HUES6 (cell line): ENCODE results near the gene CCDC81.
"Not testable (repeated sequence)": the region's sequence is repeated elsewhere in the genome, so short reads cannot be mapped to it uniquely, and the experiment has no call there.

Experiments
- H3K27ac ChIP-seq: 2 replicates; pipeline ENCODE4 v1.7.0; 2013; ENCODE audit warnings: low read depth, mild to moderate bottlenecking, low read length, inconsistent platforms
- H3K27me3 ChIP-seq: 2 replicates; pipeline ENCODE4 v1.6.1; 2013; ENCODE audit warnings: low read length; ENCODE audit not compliant: control insufficient read depth, insufficient read depth
- H3K36me3 ChIP-seq: 2 replicates; pipeline ENCODE4 v1.6.1; 2013; ENCODE audit warnings: low read length; ENCODE audit not compliant: control insufficient read depth, insufficient read depth
- H3K4me1 ChIP-seq: 2 replicates; pipeline ENCODE4 v1.6.1; 2013; ENCODE audit warnings: low read length; ENCODE audit not compliant: control insufficient read depth, insufficient read depth
- H3K4me3 ChIP-seq: 2 replicates; pipeline ENCODE4 v1.5.1; 2013; ENCODE audit warnings: low read depth, low read length
- H3K9ac ChIP-seq: one replicate; pipeline ENCODE4 v1.6.1; 2013; ENCODE audit warnings: mild to moderate bottlenecking, low read length
- H3K9me3 ChIP-seq: 2 replicates; pipeline ENCODE4 v1.6.1; 2013; ENCODE audit warnings: low read depth, low read length; ENCODE audit not compliant: control insufficient read depth, insufficient read depth

CCDC81 gene

DNA sequence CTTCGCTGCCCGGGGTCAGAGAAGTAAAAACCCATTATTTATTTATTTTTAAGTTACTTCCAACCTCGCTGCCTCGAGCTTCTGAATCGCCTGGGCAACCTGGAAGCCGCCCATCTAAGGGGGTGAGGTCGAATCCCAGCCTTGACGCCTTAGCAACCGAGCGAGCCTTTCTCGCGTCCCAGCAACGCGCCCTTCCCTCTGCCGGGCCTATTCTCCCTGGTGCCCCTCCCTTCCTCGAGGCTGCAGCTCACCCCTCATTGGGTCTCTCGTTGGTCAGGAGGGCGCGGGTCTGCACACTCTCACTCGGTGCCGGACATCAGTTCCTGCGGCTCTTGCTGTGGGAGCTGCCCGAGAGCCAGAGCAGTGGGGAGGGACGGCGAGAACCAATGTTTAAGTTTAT is at the start of gene CCDC81:
Gene CCDC81, plus strand, starts transcription at position 302 of the 400 bp plus-strand sequence. CDS start 277 bp downstream, outside the sequence.
- H3K9me3 ChIP-seq, result peaks cover 11% of the 10 kb centered on the region
- peak within 1 kb of the TSS; percentile 46 for H3K4me3 ChIP-seq
- no peaks in the 10 kb centered on the region for H3K4me1 ChIP-seq
- H3K36me3 ChIP-seq, result no peaks in the 10 kb centered on the region
- H3K27me3 ChIP-seq, result no peaks in the 10 kb centered on the region
- H3K9ac ChIP-seq, result no peak within 1 kb of the TSS
- H3K27ac ChIP-seq, result no peak within 1 kb of the TSS

DNA sequence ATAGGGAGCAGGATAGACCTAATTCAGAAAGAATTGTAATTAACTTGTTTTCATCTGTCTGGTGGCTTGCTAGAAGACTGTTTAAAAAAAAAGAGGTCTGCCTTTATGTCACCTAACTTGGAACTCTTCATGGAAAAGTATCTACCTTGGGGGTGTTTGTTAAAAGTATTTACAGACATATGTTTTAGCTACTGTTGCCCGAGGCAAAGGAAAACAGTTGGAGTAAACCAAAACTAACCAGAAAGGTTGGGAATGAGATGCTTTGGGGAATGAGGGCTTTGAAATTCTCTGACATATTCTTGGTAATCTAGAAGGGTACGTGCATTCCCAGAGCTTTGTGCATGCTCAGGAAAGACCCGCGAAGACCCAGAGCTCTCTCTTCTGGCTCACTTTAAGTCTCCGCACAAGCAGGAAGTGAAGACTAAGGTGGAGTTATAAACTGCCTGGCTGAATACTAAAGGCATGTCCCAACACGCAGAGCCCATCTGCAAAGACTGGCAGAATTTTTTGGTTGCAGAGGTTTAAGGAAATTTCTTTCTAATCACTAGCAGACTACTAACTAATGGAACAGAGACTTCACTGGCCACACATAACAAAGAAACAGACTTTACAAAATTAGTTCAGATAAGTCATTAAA is 39.4 kb upstream of the CCDC81 start:
- Histone ChIP-seq H3K4me3 (no peak overlapping the region), H3K36me3 (peaks cover 38% of the 10 kb centered on the region), H3K27ac (peak overlapping the region; percentile 37; the same call in 1 of the 2 replicates), H3K9me3 (peaks cover 8% of the 10 kb centered on the region; the same call in 1 of the 2 replicates), H3K9ac (no peak overlapping the region), H3K27me3 (no peaks in the 10 kb centered on the region), H3K4me1 (no peaks in the 10 kb centered on the region)

- no peaks in the 10 kb centered on the region for H3K4me1 ChIP-seq
Measured at GRCh38 chr11:86337227-86337626, 37.5 kb upstream of the CCDC81 start.

GRCh38 chr11:86341382-86341781 is 33.3 kb upstream of the CCDC81 start:
- H3K36me3 ChIP-seq, result peaks cover 24% of the 10 kb centered on the region
- no peak overlapping the region for H3K27ac ChIP-seq
- H3K9me3 ChIP-seq, result no peaks in the 10 kb centered on the region
- H3K27me3 ChIP-seq, result no peaks in the 10 kb centered on the region
- no peak overlapping the region for H3K9ac ChIP-seq
- H3K4me1 ChIP-seq, result no peaks in the 10 kb centered on the region
- H3K4me3 ChIP-seq, result no peak overlapping the region

More at GRCh38 chr11:86337227-86337626, 37.5 kb upstream of the CCDC81 start:
- Histone ChIP-seq H3K9me3 (peaks cover 8% of the 10 kb centered on the region; the same call in 1 of the 2 replicates), H3K4me3 (no peak overlapping the region), H3K27ac (no peak overlapping the region), H3K27me3 (no peaks in the 10 kb centered on the region), H3K9ac (no peak overlapping the region), H3K36me3 (peaks cover 38% of the 10 kb centered on the region)

DNA sequence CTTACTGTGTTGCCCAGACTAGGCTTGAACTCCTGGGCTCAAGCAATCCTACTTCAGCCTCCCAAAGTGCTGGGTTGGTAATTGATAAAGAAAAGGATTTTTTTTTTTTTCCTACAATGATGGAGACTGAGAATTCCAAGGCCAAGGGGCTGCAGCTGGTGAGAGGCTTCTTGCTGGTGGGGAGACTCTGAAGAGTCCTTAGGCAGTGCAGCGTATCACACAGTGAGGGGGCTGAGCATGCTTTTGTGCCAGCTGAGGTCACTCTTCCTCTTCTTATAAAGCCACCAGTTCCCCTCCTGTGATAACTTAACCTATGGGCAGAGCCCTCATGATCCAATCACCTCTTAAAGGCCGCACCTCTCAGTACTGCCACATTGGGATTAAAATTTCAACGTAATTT is 28.2 kb upstream of the CCDC81 start:
- Histone ChIP-seq H3K4me3 (no peak overlapping the region), H3K27ac (no peak overlapping the region), H3K9me3 (no peaks in the 10 kb centered on the region), H3K36me3 (peaks cover 2% of the 10 kb centered on the region; the same call in 1 of the 2 replicates), H3K4me1 (no peaks in the 10 kb centered on the region), H3K9ac (no peak overlapping the region), H3K27me3 (no peaks in the 10 kb centered on the region)

DNA sequence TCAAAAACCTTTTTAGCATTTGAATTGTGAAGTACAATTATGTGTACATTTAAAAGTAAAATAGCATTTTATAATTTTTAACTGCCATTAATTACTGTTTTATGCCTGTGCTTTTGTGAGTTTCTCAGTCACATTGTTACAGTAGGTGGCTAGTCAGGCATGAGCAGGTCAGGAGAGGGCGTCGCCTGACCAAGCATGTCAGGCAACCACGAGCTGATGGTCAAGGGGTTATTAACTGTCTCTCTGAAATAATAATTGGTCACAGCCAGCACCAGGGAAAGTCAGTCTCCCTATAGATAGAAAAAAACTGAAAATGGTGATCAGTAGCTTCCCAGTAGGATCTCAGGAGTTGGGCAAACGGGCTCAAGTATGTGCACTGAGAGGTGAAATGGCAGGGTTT is 19.4 kb upstream of the CCDC81 start:
- H3K4me1 ChIP-seq, result peaks cover 11% of the 10 kb centered on the region; the same call in 1 of the 2 replicates
- no peaks in the 10 kb centered on the region for H3K27me3 ChIP-seq
- H3K27ac ChIP-seq, result no peak overlapping the region
- no peaks in the 10 kb centered on the region for H3K9me3 ChIP-seq
- no peak overlapping the region for H3K4me3 ChIP-seq
- H3K36me3 ChIP-seq, result no peaks in the 10 kb centered on the region
- no peak overlapping the region for H3K9ac ChIP-seq

- not testable (repeated sequence) for H3K36me3 ChIP-seq, H3K4me3 ChIP-seq, H3K27me3 ChIP-seq, H3K9me3 ChIP-seq
- H3K9ac ChIP-seq, result peak overlapping the region; percentile 63
- H3K27ac ChIP-seq, result peak overlapping the region; percentile 59
- peaks cover 11% of the 10 kb centered on the region; the same call in 1 of the 2 replicates for H3K4me1 ChIP-seq
Measured at GRCh38 chr11:86357412-86357811, 17.3 kb upstream of the CCDC81 start.

GRCh38 chr11:86358720-86359119 is 16.0 kb upstream of the CCDC81 start:
- peaks cover 1% of the 10 kb centered on the region; the same call in 1 of the 2 replicates for H3K9me3 ChIP-seq
- no peak overlapping the region for H3K9ac ChIP-seq
- no peaks in the 10 kb centered on the region for H3K36me3 ChIP-seq
- no peak overlapping the region for H3K27ac ChIP-seq
- peaks cover 11% of the 10 kb centered on the region; the same call in 1 of the 2 replicates for H3K4me1 ChIP-seq
- H3K27me3 ChIP-seq, result no peaks in the 10 kb centered on the region
- H3K4me3 ChIP-seq, result no peak overlapping the region

- Histone ChIP-seq H3K27ac (no peak overlapping the region), H3K9me3 (peaks cover 4% of the 10 kb centered on the region; the same call in 1 of the 2 replicates), H3K4me1 (peaks cover 11% of the 10 kb centered on the region; the same call in 1 of the 2 replicates), H3K9ac (no peak overlapping the region), H3K36me3 (no peaks in the 10 kb centered on the region), H3K4me3 (no peak overlapping the region), H3K27me3 (no peaks in the 10 kb centered on the region)
Measured at GRCh38 chr11:86360775-86361395, 13.8 kb upstream of the CCDC81 start.

GRCh38 chr11:86363424-86363823 is 11.3 kb upstream of the CCDC81 start:
- Histone ChIP-seq H3K9me3 (peaks cover 4% of the 10 kb centered on the region; the same call in 1 of the 2 replicates), H3K4me1 (0 out of 2 replicates have a peak, but pooled peaks cover 3% of the 10 kb centered on the region), H3K4me3 (no peak overlapping the region), H3K27me3 (no peaks in the 10 kb centered on the region), H3K36me3 (no peaks in the 10 kb centered on the region), H3K27ac (no peak overlapping the region), H3K9ac (no peak overlapping the region)

DNA sequence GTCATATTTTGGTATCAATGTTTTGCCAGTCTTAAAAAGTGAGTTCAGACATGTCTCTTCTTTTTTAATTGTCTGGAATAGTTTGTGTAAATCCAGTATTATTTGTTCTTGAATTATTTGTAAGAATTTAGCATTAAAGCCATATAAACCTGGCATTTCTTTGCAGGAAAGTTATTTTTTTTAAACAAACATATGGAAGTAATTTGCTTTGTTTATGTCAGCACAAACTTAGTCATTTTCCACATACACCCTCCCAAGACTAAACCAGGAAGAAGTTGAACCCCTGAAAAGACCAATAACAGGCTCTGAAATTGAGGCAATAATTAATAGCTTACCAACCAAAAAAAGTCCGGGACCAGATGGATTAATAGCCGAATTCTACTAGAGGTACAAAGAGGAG is 9.1 kb upstream of the CCDC81 start:
- no peaks in the 10 kb centered on the region for H3K27me3 ChIP-seq
- H3K9me3 ChIP-seq, result peaks cover 4% of the 10 kb centered on the region; the same call in 1 of the 2 replicates
- H3K9ac ChIP-seq, result no peak overlapping the region
- no peak overlapping the region for H3K4me3 ChIP-seq
- H3K27ac ChIP-seq, result no peak overlapping the region
- H3K36me3 ChIP-seq, result no peaks in the 10 kb centered on the region
- no peaks in the 10 kb centered on the region for H3K4me1 ChIP-seq
